ENCODE measurements around the gene OR12D2.
"Not testable (repeated sequence)": the region's sequence is repeated elsewhere in the genome, so short reads cannot be mapped to it uniquely, and the experiment has no call there.

Gene OR12D2

GRCh38 chr6:29426654-29427053 is 31.2 kb downstream of the OR12D2 start:
- FAIRE-seq (no peak), DNase-seq (ENCODE audit: insufficient read length, low spot score) (no peak)
- no peak for TF ChIP-seq POLR2A (IDR thresholded peaks at IDR 0.05; ENCODE audit: low read depth, low read length)

- not testable (repeated sequence) for FAIRE-seq; DNase-seq (ENCODE audit: insufficient read length, low spot score)
Observed at GRCh38 chr6:29436730-29437129, 41.3 kb downstream of the OR12D2 start.

- no peak for TF ChIP-seq POLR2A (IDR thresholded peaks at IDR 0.05; ENCODE audit: low read depth, low read length)
- FAIRE-seq (no peak), DNase-seq (ENCODE audit: insufficient read length, low spot score) (no peak)
Observed at GRCh38 chr6:29439006-29439405, 43.6 kb downstream of the OR12D2 start, which contains the start of gene OR10C1. OR10C1 (plus strand) TSS chr6:29439306; CDS start chr6:29440016, 710 bp downstream.

GRCh38 chr6:29442719-29443118 is 47.3 kb downstream of the OR12D2 start:
- no peak for TF ChIP-seq POLR2A (IDR thresholded peaks at IDR 0.05; ENCODE audit: low read depth, low read length)
- DNase-seq (ENCODE audit: insufficient read length, low spot score) (no peak), FAIRE-seq (no peak)

GRCh38 chr6:29444031-29444430 is 48.6 kb downstream of the OR12D2 start:
- DNase-seq (ENCODE audit: insufficient read length, low spot score); FAIRE-seq: not testable (repeated sequence)
